ENCODE measurements around the gene ADNP. TPM values are rescaled to one million over a fixed set of nuclear protein-coding genes. Genes with fewer than 3 reads are reported as not detected.
"Not testable (repeated sequence)": the region's sequence is repeated elsewhere in the genome, so short reads cannot be mapped to it uniquely, and the experiment has no call there.

ADNP gene
- total RNA-seq, 1 donor from 2014 or later = 165 TPM

GRCh38 chr20:50891138-50891537 is 40.1 kb downstream of the ADNP start:
- no peak overlapping the region for H3K4me3 Mint-ChIP-seq
- DNase-seq (ENCODE audit: low spot score in 2 of 2, unreplicated experiment in 2 of 2) = no peak
- no peaks in the 10 kb centered on the region for H3K9me3 Mint-ChIP-seq
- no peaks in the 10 kb centered on the region for H3K27me3 Mint-ChIP-seq (ENCODE audit: low read depth)
- peaks cover 61% of the 10 kb centered on the region for H3K36me3 Mint-ChIP-seq
- peaks cover 2% of the 10 kb centered on the region for H3K4me1 Mint-ChIP-seq
- TF ChIP-seq CTCF (IDR thresholded peaks at IDR 0.05; ENCODE audit: unreplicated experiment) = no peak
- H3K27ac Mint-ChIP-seq = no peak overlapping the region

- TF ChIP-seq CTCF (IDR thresholded peaks at IDR 0.05; ENCODE audit: unreplicated experiment) = no peak
- Mint-ChIP-seq H3K27me3 (ENCODE audit: low read depth) (no peaks in the 10 kb centered on the region), H3K27ac (peak overlapping the region; percentile 30), H3K9me3 (peaks cover 6% of the 10 kb centered on the region), H3K4me1 (peaks cover 2% of the 10 kb centered on the region), H3K36me3 (peaks cover 50% of the 10 kb centered on the region), H3K4me3 (no peak overlapping the region)
- DNase-seq (ENCODE audit: low spot score in 2 of 2, unreplicated experiment in 2 of 2) = no peak
Measured at GRCh38 chr20:50887576-50887975, 43.7 kb downstream of the ADNP start.

GRCh38 chr20:50886184-50886790 is 45.0 kb downstream of the ADNP start:
- peaks cover 2% of the 10 kb centered on the region for H3K4me1 Mint-ChIP-seq
- peaks cover 10% of the 10 kb centered on the region for H3K9me3 Mint-ChIP-seq
- peak overlapping the region; percentile 12 for H3K27ac Mint-ChIP-seq
- no peak overlapping the region for H3K4me3 Mint-ChIP-seq
- DNase-seq (ENCODE audit: low spot score in 2 of 2, unreplicated experiment in 2 of 2) = no peak
- no peaks in the 10 kb centered on the region for H3K27me3 Mint-ChIP-seq (ENCODE audit: low read depth)
- no peak for TF ChIP-seq CTCF (IDR thresholded peaks at IDR 0.05; ENCODE audit: unreplicated experiment)
- peaks cover 43% of the 10 kb centered on the region for H3K36me3 Mint-ChIP-seq

- peak overlapping the region; percentile 12 for H3K27ac Mint-ChIP-seq
- TF ChIP-seq CTCF (IDR thresholded peaks at IDR 0.05; ENCODE audit: unreplicated experiment) = no peak
- H3K36me3 Mint-ChIP-seq = peaks cover 40% of the 10 kb centered on the region
- H3K9me3 Mint-ChIP-seq = peaks cover 10% of the 10 kb centered on the region
- DNase-seq (ENCODE audit: low spot score in 2 of 2, unreplicated experiment in 2 of 2) = peak in 1 of 2 experiments; percentile 22
- H3K27me3 Mint-ChIP-seq (ENCODE audit: low read depth) = no peaks in the 10 kb centered on the region
- peaks cover 2% of the 10 kb centered on the region for H3K4me1 Mint-ChIP-seq
- H3K4me3 Mint-ChIP-seq = no peak overlapping the region
Measured at GRCh38 chr20:50885781-50886180, 45.5 kb downstream of the ADNP start.

GRCh38 chr20:50885068-50885467 is 46.2 kb downstream of the ADNP start:
- H3K4me1 Mint-ChIP-seq = peaks cover 2% of the 10 kb centered on the region
- TF ChIP-seq CTCF (IDR thresholded peaks at IDR 0.05; ENCODE audit: unreplicated experiment) = no peak
- no peak overlapping the region for H3K27ac Mint-ChIP-seq
- peaks cover 37% of the 10 kb centered on the region for H3K36me3 Mint-ChIP-seq
- H3K4me3 Mint-ChIP-seq = no peak overlapping the region
- no peak for DNase-seq (ENCODE audit: low spot score in 2 of 2, unreplicated experiment in 2 of 2)
- peaks cover 10% of the 10 kb centered on the region for H3K9me3 Mint-ChIP-seq
- no peaks in the 10 kb centered on the region for H3K27me3 Mint-ChIP-seq (ENCODE audit: low read depth)

- Mint-ChIP-seq H3K27ac (no peak overlapping the region), H3K9me3 (peaks cover 10% of the 10 kb centered on the region), H3K4me1 (peaks cover 2% of the 10 kb centered on the region), H3K27me3 (ENCODE audit: low read depth) (no peaks in the 10 kb centered on the region), H3K36me3 (peaks cover 33% of the 10 kb centered on the region), H3K4me3 (no peak overlapping the region)
- DNase-seq (ENCODE audit: low spot score in 2 of 2, unreplicated experiment in 2 of 2) = no peak
- no peak for TF ChIP-seq CTCF (IDR thresholded peaks at IDR 0.05; ENCODE audit: unreplicated experiment)
Measured at GRCh38 chr20:50883856-50884255, 47.4 kb downstream of the ADNP start.

GRCh38 chr20:50881759-50882424 is 49.3 kb downstream of the ADNP start:
- H3K4me3 Mint-ChIP-seq; H3K27me3 Mint-ChIP-seq (ENCODE audit: low read depth); DNase-seq (ENCODE audit: low spot score in 2 of 2, unreplicated experiment in 2 of 2); H3K4me1 Mint-ChIP-seq; H3K27ac Mint-ChIP-seq: not testable (repeated sequence)
- H3K36me3 Mint-ChIP-seq = peaks cover 22% of the 10 kb centered on the region
- H3K9me3 Mint-ChIP-seq = peaks cover 10% of the 10 kb centered on the region

All from mesothelial cell of epicardium (in vitro differentiated cells).